ENCODE results near the gene GPR55.

GPR55 gene

DNA sequence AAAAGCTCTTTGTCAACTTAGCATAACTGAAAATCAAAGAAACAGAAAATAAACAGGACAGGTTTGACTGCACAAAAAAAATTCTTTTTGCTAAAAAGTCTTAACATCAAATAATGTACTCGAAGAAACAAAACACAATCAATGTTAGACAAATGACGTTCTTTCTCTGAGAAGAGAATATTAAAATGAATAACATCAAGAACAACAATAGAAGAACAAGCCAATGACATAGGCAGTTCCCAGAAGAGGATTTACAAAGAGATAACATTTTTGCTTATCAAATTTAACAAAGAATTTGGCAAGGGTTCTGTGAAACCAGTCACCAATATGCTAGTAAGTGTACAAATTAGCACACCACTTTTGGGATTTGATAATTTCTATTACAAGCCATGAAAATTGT lies 5.8 kb downstream of the GPR55 start:
- no peak for DNase-seq (ENCODE audit: low read depth)

DNA sequence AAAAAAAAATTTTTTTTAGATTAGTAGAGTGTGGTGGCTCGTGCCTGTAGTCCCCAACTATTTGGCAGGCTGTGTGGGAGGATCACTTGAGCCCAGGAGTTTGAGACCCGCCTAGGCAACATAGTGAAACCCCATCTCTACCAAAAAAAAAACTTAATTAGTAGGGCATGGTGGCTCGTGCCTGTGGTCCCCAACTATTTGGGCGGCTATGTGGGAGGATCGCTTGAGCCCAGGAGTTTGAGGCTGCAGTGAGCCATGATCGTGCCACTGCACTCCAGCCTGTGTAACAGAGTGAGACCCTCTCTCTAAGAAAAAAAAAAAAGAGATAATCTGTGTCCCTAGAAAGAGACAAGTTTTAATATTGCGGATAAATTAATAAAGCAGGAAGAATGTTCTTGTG lies 8.8 kb downstream of the GPR55 start:
- DNase-seq (ENCODE audit: low read depth): no peak

DNA sequence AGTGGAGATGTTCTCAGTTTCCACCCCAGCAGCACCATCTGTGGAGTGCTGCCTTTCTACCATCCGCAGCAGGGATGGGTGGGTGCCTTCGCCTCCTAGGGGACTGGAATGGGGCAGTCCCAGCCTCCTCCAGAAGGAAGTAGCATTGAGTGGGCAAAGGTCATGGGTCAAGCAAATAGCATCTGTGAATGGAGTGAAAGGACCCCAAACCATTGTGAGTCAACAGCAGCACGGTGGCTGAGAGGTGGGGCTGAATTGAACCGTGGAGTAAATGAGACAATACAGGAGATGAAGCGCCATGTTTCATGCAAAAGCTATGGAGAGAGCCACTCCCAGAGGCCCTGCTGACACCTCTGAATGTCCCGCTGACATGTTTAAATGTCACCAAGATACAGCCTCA lies 9.7 kb downstream of the GPR55 start:
- DNase-seq (ENCODE audit: low read depth): no peak

DNA sequence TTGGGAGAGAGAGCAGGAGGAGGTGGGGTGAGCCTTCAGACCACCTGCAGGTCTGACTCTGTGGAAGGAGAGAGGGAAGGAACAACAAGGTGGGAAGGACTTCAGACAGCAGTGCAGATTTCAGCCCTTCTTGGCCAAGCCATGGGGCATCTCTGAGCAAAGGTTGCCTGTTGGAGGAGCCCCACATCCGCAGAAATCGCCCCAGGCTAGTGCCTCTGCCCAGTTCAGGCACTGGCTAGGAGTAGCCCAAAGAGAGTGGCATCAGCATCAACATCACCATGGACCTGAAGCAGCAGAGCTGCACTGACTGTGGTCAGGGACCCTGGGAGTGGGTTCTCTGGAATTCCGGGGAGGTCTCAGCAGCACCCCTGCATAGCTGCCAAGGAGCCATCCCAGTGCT lies 10.2 kb downstream of the GPR55 start:
- DNase-seq (ENCODE audit: low read depth): no peak

DNA sequence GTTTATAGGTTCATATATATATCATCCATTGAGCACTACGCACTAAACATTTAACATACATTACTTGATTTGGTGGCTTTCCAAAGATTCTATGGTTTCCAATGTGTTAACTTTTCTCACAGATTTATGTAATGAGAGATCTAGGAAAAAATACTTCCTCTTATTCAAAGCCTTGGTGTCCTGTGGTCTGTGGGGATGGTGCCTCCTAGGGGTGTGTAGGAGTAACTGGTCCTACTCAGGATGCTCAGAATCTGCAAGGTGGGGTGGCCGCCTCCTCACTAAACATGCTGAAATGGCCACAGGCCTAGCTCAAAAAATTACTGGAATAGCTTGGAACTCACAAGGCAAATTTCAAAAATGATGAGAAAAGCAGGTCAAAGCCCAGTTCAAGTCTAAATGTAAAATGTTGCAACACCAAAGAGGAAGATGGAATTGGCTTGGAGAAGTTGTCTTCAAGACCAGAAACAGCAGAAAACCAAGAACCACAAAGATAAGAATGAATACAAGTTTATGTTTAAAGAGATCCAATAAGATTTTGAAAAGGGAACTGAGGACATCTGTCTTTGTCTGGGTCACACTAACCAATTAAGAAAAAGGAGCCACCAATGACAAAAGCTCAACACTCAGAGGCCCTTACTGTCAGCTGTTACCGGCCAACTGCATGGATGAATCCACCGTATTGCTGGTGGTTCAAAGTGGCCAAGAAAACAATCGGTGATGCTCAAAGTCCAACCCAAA lies 11.5 kb downstream of the GPR55 start:
- DNase-seq (ENCODE audit: low read depth): no peak

DNA sequence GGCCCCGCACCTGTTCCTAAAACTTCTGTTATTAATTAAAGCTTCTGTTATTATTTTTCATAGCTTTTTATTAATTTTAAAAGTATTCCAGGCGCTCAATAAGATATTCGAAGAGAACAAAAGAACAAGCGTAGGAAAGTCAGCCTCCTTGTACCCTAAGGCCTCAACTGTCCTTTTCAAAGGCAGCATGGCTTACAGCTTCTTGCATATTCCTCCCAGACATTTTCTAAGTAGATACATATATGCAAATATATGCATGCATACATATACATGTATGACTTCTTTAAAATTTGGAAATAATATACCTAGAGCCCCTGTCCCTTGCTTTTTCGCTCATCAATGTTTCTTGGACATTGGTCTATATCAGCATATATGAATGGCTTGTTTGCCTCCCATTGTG lies 12.3 kb downstream of the GPR55 start:
- no peak for DNase-seq (ENCODE audit: low read depth)

DNA sequence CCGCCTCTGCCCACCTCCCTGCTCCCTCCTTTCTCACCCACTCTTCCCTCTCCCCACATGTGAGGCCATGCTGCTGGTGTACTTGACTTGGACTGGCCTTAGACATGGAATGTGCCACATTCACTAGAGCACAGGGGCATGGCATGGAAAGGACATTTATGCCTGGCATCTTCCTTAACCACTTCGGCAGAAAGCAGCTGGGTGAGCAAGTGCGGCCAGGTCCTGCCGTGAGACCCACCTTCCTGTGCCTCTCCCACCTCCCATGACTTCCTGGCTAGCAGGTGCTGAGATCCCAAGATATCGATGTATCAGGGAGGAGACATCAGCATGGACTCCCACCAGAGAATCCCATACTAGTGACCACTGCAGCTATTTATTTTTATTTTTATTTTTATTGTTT lies 13.0 kb downstream of the GPR55 start:
- DNase-seq (ENCODE audit: low read depth): no peak

DNA sequence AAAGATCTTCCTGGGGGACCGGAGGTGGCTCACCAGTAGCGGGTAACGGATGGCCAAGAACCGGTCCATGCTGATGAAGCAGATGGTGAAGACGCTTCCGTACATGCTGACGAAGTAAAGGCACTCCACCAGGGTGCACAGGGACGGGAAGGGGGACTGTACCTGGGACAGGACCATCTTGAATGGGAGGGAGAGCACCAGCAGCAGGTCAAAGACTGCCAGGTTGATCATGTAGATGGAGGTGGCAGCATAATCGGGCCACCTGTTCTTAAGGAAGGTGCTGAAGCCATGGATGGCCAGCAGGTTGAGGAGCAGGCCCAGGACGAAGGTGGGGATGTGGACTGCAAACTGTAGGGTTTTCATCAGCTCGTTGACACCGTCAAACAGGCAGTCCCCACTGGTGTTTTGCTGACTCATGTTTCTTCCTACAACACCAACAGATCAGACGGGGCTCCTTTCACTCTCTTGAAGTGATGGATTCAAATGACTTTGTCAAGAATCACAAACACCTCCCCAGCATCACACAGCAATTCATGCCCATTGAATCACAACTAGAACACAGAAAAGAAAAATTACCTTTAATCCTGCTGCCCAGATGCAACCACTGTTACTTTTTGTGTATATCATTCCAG lies 14.4 kb downstream of the GPR55 start:
- no peak for DNase-seq (ENCODE audit: low read depth)

DNA sequence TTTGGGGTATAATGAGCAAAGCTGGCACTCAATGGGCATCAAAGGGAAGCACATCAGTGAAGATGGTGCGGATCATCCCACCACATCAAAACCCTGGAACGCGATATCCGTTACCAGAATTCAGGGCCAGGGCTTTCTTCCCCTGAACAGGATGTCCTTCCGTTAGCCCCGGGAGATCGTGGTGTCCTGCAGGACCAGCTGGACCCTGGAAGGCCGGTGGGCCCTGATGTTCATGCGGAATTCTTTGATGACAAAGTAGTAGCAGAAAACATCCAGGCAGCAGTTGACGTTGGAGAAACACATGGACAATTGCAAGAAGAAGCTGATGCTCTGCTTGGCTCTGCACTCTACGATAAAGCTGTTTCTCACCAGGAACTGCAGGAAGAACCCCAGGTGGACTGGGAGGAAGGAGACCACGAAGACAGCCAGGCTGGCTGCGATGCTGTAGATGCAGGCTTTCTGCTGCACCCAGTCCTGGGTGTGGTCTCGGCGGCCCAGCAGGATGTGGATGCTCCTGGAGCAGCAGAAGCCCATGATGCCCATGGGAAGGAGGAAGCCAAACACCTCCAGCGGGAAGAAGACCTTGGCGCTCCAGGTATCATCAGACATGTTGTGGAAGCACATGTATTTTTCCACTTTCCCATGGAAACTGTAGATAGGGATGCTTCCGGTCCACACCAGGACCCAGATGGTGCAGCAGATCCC lies 15.0 kb downstream of the GPR55 start:
- DNase-seq (ENCODE audit: low read depth): no peak

DNA sequence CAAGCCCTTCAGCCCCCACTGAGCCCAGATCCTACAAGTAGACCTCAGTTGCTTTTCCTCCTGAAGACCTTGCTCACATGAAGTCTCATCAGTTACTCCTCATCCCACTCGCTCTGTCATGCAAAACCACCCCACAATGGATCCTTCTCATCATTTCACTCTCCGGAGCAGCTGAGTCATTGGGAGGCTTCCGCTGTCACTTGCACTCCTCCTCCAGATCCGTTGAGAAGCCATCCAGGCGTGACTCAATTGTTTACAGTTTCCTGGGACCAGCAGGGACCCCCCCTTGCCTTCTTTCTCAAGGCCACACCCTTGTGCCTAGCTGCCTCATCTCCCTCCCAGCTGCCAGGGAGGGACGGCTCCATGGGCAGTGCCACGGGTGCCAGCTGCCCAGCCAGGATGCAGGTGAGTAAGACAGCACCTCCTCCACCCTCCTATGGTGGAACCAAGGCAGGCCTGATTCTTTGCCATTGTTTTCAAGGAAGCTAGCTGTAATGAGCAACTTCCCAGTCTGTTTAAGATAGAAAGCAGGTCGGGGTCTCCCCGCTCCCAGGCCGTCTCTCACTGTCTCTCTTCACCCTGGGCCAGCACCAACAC lies 16.3 kb downstream of the GPR55 start:
- no peak for DNase-seq (ENCODE audit: low read depth)

DNA sequence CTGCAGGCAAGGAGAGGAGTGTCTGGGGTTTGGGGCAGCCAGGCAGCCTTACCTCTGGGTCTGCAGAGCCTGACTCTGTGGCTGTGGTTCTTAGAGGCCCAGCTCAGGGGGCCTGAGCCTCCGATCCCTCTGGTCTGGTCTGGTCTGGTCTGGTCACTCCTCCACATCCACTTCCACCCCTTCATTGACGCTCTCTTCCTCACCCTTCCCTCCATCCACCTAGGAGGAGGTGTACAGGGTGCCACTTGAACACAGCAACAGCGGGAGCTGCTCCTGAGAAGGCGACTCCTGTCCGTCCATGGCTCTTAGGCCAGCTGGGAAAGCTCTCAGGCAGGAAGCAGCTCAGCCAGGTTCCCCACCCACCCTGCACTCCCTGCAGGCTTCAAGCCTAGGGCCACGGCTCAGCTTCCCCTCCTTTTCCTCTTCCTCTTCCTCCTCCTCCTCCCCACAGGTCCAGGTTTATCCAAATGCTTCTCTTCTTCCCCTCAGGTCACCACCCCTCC lies 16.9 kb downstream of the GPR55 start:
- DNase-seq (ENCODE audit: low read depth): no peak

DNA sequence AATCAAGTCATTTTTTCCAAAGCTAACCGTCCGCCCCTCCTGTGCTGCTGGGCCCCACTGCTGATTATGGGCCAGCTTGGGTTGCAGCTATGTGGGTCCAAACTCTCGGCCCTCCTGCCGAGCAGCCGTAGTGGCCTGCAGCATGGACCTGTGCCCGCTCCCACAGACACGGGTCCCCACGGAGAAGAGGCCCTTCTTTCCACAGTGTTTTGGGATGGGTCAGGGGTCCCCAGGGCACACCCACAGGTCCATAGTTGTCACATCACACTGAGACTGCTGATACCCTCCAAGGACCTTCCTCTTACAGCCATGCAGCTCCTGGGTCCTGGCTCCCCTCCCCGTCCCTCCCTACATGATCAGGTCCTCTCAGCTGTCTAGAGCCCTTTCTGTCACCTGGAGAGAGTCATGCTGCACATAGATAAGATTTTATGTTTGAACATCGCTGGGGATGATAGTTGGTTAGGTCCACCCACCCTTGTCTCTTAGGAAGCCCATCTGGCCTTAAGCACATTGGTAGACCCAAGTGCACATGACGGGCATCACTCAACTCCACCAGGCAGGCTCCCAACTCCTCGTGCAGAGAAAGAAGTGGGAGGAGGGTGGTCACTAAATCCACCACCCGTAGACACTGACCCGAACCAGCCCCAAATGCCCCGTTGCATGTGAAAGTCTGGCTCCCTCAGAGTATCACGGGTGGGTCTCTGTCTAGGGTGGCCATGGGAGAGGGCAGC lies 17.5 kb downstream of the GPR55 start:
- DNase-seq (ENCODE audit: low read depth): no peak

DNA sequence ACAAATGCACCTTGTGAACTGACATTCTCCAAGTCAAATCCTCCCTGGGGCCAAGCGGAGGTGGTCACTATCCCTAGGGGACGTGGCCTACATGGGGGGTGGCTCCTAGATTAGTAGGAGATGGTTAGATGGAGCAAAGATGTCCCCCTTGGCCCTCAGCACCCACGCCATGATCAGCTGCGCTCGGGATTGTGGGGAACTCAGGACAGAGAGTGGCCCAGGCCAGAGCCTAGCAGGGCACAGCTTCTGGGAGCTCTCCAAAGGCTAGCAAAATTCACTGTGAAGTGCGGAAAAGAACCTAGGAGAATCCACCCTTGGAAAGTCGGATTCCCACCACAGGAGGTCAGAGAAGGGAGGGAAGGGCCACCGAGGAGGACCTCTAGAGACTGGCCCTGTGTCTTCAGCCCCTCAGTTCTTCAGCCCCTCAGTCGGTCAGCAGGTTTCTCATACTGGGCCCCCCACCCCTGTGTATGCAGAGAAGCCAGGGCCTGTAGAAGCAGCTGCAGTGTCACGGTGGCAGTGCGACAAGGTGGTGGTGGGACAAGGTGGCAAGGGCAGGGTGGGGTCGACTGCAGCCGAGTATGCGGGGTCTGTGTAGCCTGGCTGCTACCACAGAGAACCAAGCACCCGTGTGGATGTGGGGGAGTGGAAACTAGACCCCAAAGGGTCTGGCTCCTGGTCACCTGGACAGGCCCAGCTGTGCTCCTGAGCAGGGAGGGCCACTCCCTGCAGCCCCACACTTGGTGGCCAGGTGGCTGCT lies 18.4 kb downstream of the GPR55 start:
- no peak for DNase-seq (ENCODE audit: low read depth)

DNA sequence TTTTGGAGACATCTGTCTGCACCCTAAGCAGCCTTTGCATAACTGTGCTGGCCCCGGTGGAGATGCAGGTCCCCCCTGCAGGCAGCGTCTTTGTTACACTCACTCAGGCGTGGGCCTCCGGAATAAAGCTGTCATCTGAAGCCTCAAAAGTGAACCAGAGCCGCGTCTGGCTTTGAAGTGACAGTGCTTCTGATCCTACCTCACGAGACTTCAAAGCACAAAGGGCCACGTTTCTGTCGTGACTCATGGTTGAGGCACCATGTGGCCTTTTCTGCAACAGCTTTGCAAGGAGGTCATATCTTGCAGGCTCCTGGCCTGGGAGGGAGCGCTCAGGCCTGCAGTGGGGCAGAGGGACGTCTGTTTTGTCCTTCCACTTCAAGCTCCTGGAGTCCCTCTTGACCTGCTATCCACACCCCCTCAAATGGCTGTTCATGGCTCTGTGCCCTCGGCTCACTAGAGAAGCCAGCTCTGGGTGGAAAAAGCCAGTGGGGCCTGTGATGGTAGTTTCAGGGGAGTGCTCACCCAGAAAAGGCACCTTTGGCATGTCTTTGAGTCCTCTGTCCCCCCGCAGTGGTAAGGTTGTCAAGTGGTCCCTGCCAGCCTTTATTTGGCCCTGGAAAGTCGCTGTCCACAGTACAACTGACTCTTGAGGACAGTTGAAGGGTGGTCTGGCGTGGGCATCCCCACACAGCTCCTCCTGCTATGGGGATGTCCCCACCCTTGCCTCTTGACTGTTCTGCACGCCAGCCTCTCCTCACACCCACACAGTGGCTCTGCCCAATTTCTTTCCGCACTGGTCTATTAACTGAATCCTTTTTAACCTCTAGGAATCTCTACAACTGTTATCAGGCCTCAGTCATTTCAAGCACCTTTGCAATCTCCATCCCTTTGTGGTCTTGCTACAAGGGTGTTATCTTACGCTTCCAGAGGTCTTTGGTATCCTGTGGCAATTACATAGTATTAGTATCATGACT lies 19.3 kb downstream of the GPR55 start:
- DNase-seq (ENCODE audit: low read depth): peak; percentile 72

DNA sequence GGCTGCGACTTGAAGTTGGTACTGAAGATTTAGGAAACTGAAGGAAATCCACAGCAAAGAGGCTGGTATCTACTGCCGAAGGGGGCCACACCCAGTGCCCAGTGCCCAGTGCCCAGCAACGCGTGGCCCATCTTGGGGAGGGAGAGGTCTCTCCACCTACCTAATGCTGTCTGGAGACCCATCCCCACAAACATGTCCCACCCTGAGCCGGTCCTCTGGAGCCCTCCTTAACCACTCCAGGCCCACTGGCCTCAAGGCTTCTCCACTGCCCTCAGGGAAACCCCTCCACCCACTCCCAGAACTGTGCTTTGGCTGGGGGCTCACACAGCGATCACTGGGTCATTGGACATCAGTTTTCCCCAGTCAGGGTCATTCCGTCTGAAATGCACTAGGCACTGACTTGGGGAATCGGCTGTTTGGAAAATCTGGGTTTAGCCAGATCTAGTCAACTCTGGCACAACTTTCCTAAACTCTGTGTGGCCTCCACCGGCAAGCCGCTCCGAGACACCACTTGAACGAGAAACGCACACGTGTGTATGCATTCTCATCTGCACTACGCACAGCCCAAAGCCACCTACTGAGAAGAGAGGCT lies 20.1 kb downstream of the GPR55 start:
- DNase-seq (ENCODE audit: low read depth): no peak

DNA sequence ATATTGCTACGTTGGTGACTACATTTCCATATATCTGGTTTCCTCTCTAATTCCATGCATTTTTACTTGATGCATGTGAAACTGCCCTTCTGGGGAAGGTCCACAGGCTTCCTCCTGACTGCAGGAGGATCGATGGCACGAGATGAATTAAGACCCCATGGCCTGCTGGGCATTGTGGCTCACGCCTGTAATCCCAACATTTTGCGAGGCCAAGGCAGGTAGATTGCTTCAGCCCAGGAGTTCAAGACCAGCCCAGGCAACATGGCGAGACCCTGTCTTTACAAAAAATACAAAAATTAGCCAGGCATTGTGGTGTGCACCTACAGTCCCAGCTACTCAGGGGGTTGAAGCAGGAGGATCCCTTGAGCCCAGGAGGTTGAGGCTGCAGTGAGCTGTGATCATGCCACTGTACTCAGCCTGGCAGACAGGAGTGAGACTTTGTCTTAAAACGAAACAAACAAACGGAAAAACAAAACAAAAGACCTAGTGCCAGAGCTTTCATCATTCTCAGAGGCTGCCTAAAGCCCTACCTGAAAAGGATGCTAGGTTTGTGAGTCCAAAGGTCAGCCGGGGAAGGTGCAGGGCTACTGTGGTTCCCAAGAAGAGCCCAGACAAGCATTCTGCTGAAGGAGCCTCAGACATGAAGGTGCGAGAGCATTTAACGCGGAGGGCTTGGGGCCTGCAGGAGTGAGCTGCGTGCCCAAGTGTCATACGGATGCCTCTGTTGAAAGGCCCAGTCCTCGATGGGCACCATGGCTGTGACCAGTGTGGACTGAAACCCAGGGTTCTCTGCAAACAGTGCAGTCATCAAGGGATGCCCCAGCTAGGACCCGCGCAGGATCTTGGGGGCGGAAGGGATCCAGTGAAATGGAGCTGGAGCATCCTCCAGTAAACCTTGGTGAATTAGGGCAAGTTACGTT lies 21.6 kb downstream of the GPR55 start:
- no peak for DNase-seq (ENCODE audit: low read depth)

DNA sequence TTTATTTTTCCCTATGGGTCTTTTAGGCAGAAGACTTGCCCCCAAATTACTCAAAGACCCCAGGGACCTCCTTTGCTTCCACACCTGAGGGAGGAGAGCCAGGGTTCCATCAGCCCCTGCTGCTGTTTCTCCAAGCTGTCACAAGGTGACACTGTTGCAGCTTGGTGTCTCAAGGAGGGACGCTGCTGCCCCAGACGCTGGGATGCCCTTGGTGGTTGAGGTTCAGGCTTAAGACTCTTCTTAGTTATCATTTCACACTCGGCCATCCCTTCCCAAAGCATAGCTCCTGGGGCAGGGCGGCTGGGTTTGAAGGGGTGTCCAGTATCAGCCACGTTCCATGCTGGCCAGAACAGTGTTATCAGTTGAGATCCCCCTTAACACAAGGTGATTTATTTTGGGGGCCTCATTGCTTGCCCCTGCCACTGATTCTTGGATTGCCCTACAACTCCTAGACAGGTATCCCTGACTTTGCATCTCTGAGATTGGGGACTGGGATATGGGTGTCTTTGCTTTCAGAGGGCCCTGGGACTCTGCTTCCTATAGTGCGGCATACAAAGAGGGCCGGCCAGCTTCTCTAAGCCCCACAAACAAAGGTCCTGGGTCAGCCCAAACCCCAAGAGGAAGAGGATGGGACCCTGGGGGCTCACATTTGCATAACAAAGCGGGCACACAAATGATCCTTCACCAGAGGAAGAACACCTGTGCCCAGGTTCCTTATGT lies 22.7 kb downstream of the GPR55 start:
- DNase-seq (ENCODE audit: low read depth): peak; percentile 18

DNA sequence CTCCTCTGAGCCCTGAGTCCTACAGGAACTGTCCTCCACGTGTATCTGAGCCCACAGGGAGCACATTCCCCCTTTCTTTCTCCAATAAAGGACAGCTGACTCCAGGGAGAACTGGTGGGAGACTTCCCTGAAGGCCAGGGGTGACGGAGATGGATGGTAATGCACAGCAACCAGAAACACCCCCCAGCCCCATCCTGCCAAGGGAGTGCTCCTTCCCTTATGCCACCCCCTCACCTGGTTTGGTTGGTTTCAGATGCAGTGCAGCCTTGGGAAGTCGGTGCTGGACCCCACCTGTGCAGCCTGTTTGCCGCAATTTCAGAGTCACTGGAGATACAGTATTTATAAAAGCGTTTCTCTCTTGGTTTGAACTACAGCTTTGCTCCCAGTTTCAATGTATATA lies 24.0 kb downstream of the GPR55 start:
- no peak for DNase-seq (ENCODE audit: low read depth)
